Endodermal cell (in vitro differentiated cells): ENCODE results near the gene CSH2. TPM values are rescaled to one million over a fixed set of nuclear protein-coding genes. Genes with fewer than 3 reads are reported as not detected.
A peak's percentile ranks its signal among the peaks of the same experiment; 100 is the strongest.

Experiments used
- DNase-seq: peaks from one replicate; pipeline ENCODE4 v3.0.0-alpha.2; 2017
- H3K27ac ChIP-seq: 2 replicates; pipeline ENCODE4 v1.5.1; 2013; ENCODE audit warnings: mild to moderate bottlenecking, low read depth, low read length, moderate library complexity
- H3K27me3 ChIP-seq: 2 replicates; pipeline ENCODE4 v1.6.1; 2013; ENCODE audit warnings: mild to moderate bottlenecking, low read length, moderate library complexity; ENCODE audit not compliant: insufficient read depth, control insufficient read depth, poor library complexity, severe bottlenecking
- H3K36me3 ChIP-seq: 2 replicates; pipeline ENCODE4 v1.7.0; 2013; ENCODE audit warnings: mild to moderate bottlenecking, low read length, moderate library complexity; ENCODE audit not compliant: control insufficient read depth, insufficient read depth
- H3K4me1 ChIP-seq: one replicate; pipeline ENCODE4 v1.7.0; 2013; ENCODE audit warnings: low read length; ENCODE audit not compliant: control insufficient read depth, insufficient read depth
- H3K4me3 ChIP-seq: 2 replicates; pipeline ENCODE4 v1.5.1; 2013; ENCODE audit warnings: mild to moderate bottlenecking, low read length, moderate library complexity
- H3K9ac ChIP-seq: 2 replicates; pipeline ENCODE4 v1.6.1; 2013; ENCODE audit warnings: mild to moderate bottlenecking, low read length, moderate library complexity; ENCODE audit not compliant: poor library complexity, severe bottlenecking; ENCODE audit errors: extremely low read depth
- H3K9me3 ChIP-seq: 2 replicates; pipeline ENCODE4 v1.6.1; 2013; ENCODE audit warnings: mild to moderate bottlenecking, low read length, moderate library complexity; ENCODE audit not compliant: control insufficient read depth
- H3K27ac Mint-ChIP-seq: 2 replicates; pipeline ENCODE4 v1.8.0; 2020; ENCODE audit warnings: mixed read lengths
- H3K27me3 Mint-ChIP-seq: 2 replicates; pipeline ENCODE4 v1.8.0; 2021; ENCODE audit warnings: mild to moderate bottlenecking, mixed read lengths; ENCODE audit not compliant: insufficient read depth
- H3K36me3 Mint-ChIP-seq: 2 replicates; pipeline ENCODE4 v1.8.0; 2020; ENCODE audit warnings: low read depth, mixed read lengths
- H3K4me1 Mint-ChIP-seq: 2 replicates; pipeline ENCODE4 v1.8.0; 2020; ENCODE audit warnings: mixed read lengths
- H3K4me3 Mint-ChIP-seq: 2 replicates; pipeline ENCODE4 v1.8.0; 2020; ENCODE audit warnings: mild to moderate bottlenecking, moderate library complexity, mixed read lengths
- H3K9me3 Mint-ChIP-seq: 2 replicates; pipeline ENCODE4 v1.8.0; 2020; ENCODE audit warnings: mild to moderate bottlenecking, mixed read lengths
- WGBS, 2 experiments: methylation state at CpG; one replicate each; pipeline versions ENCODE4 v1.1.5 to v1.1.7; 2013; ENCODE audit warnings: missing lambda C conversion rate in 2 of 2, mixed read lengths in 1 of 2; ENCODE audit not compliant: insufficient coverage in 1 of 2, insufficient read length in 1 of 2; 5-methylcytosine and 5-hydroxymethylcytosine counted together
- total RNA-seq, 2 donors: library from RNA; stranded (reverse); fragmentation: NEBNext Ultra II Directional in 1 of 2; extraction: Animal tissue kit (Norgen Biotek cat#: 25700) in 1 of 2; gene quantifications; 2 replicates in 1 of 2; 3 replicates in 1 of 2; pipeline ENCODE4 v1.2.1, GENCODE V29; 2021
- TF ChIP-seq, protein P1 (sequence below): fragments of 200-600 bp; sonication (generic); conservative IDR thresholded peaks from 2 replicates; pipeline ENCODE4 v1.5.0; 2021; ENCODE audit warnings: antibody characterized with exemption, mild to moderate bottlenecking

CSH2 gene
- total RNA-seq, 2 donors from 2014 or later = 0.57 TPM; not detected in 1

DNA sequence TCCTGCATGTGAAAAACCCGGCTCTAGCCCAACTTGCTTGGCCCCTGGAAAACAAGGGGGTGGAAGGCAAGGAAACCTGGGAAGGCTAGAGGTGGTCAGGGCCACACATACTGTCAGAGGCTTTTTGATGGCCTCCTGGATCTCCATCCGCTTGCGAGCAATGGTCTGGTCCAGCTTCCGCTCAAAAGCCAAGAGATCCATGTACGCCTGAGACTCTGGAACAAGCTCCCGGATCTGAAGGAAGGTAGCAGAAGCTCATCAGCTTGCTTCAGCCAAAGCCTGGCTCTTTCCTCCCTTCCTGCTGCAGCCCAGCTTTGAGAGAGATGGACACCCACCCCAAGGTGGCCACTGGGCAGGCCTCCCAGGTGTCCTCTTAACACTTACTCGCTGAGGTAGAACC, 36.7 kb downstream of the CSH2 start:
- Mint-ChIP-seq H3K27ac (no peak overlapping the region), H3K4me3 (no peak overlapping the region), H3K27me3 (no peaks in the 10 kb centered on the region), H3K4me1 (peaks cover 15% of the 10 kb centered on the region), H3K36me3 (peaks cover 48% of the 10 kb centered on the region), H3K9me3 (no peaks in the 10 kb centered on the region)
- no peak overlapping the region for H3K27ac ChIP-seq
- H3K9me3 ChIP-seq = no peaks in the 10 kb centered on the region
- DNase-seq = no peak
- no peaks in the 10 kb centered on the region for H3K27me3 ChIP-seq
- peaks cover 34% of the 10 kb centered on the region for H3K36me3 ChIP-seq
- H3K4me1 ChIP-seq = peaks cover 10% of the 10 kb centered on the region
- TF ChIP-seq, protein P1, sequence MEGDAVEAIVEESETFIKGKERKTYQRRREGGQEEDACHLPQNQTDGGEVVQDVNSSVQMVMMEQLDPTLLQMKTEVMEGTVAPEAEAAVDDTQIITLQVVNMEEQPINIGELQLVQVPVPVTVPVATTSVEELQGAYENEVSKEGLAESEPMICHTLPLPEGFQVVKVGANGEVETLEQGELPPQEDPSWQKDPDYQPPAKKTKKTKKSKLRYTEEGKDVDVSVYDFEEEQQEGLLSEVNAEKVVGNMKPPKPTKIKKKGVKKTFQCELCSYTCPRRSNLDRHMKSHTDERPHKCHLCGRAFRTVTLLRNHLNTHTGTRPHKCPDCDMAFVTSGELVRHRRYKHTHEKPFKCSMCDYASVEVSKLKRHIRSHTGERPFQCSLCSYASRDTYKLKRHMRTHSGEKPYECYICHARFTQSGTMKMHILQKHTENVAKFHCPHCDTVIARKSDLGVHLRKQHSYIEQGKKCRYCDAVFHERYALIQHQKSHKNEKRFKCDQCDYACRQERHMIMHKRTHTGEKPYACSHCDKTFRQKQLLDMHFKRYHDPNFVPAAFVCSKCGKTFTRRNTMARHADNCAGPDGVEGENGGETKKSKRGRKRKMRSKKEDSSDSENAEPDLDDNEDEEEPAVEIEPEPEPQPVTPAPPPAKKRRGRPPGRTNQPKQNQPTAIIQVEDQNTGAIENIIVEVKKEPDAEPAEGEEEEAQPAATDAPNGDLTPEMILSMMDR = no peak
- WGBS, 2 experiments = 93 to 94% methylated on average over 7 of the region's 7 CpGs
- no peak overlapping the region for H3K9ac ChIP-seq
- no peak overlapping the region for H3K4me3 ChIP-seq

DNA sequence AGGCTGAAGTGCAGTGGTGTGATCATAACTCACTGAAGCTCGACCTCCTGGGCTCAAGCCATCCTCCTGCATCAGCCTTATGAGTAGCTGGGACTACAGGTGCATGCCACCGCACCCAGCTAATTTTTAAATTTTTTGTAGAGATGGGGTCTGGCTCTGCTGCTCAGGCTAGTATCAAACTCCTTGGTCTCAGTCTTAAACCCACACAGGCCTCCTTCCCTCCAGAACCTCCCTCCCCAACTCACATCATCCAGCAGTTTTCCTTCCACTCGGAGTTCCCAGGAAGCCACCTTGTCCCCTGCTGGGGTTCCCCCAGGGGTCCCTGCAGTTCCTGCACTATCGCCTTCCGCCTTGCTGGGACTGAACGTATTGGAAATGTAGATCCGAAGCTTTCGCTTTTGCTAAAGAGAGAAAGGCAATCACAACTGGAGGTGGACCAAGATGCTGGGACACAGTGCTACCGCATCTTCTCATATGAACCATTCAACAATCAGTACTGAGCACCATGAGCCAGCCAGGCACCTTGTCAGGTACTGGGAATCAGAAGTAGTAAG, 38.2 kb downstream of the CSH2 start:
- Histone ChIP-seq H3K36me3 (peaks cover 50% of the 10 kb centered on the region), H3K4me1 (no peaks in the 10 kb centered on the region), H3K27ac (no peak overlapping the region), H3K9me3 (no peaks in the 10 kb centered on the region), H3K9ac (no peak overlapping the region), H3K27me3 (no peaks in the 10 kb centered on the region), H3K4me3 (no peak overlapping the region)
- no peak for DNase-seq
- Mint-ChIP-seq H3K9me3 (no peaks in the 10 kb centered on the region), H3K4me3 (no peak overlapping the region), H3K4me1 (peaks cover 2% of the 10 kb centered on the region), H3K36me3 (peaks cover 60% of the 10 kb centered on the region), H3K27ac (peak overlapping the region; percentile 79), H3K27me3 (no peaks in the 10 kb centered on the region)
- WGBS, 2 experiments = 38 to 85% methylated on average over 1 to 9 of the region's 9 CpGs
- TF ChIP-seq, protein P1 = no peak

DNA sequence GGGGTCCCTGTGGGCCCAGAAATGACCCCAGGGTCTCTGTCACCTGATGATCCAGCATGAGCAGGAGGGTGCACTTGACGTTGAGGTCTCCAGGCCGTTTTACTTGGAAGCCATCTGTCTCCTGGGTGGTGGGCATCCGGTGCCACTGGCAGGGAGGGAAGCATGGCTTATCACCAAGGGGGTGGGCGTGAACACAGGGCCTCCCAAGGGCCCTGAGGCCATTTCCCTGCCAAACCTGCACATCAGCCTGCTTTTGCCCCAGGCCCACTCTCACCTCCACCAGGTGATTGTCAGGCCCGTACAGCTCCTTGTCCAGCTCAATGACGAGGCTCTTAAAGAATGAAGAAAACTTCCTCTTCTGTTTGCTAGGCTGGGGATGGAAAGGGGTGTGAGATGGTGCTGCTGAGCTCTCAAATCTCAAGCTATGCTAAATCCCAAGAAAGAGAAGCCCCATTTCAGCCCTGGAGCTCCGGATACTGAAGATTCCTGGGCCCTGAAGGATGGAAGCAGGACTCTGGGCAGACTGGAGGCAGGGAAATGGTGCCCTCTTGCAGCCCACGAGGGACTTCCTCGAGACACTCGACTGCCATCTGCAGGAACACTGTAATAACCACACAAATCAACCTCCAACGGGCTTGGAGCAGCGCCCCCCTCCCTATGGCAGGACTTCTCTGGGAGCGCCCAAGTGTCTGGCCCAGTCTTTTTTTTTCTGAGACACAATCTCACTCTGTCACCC, 38.9 kb downstream of the CSH2 start:
- DNase-seq = peak; percentile 95
- Mint-ChIP-seq H3K27ac (no peak overlapping the region), H3K4me1 (peaks cover 2% of the 10 kb centered on the region), H3K27me3 (no peaks in the 10 kb centered on the region), H3K9me3 (no peaks in the 10 kb centered on the region), H3K36me3 (peaks cover 66% of the 10 kb centered on the region), H3K4me3 (no peak overlapping the region)
- Histone ChIP-seq H3K27ac (no peak overlapping the region), H3K9me3 (no peaks in the 10 kb centered on the region), H3K36me3 (peaks cover 56% of the 10 kb centered on the region), H3K4me1 (no peaks in the 10 kb centered on the region), H3K9ac (no peak overlapping the region), H3K27me3 (no peaks in the 10 kb centered on the region), H3K4me3 (no peak overlapping the region)
- TF ChIP-seq, protein P1 = peak; percentile 80
- WGBS, 2 experiments = 63 to 71% methylated on average over 9 to 13 of the region's 13 CpGs
